ENCODE measurements around the gene PAK1.

The PAK1 gene

GRCh38 chr11:77428598-77428997 is 45.3 kb downstream of the PAK1 start:
- no peak for TF ChIP-seq CTCF (IDR thresholded peaks at IDR 0.05; ENCODE audit: borderline replicate concordance, insufficient read depth, low read depth, low read length)
- no peak overlapping the region for H3K4me3 ChIP-seq (ENCODE audit: low read depth, low read length)

GRCh38 chr11:77425346-77425745 is 48.5 kb downstream of the PAK1 start:
- TF ChIP-seq CTCF (IDR thresholded peaks at IDR 0.05; ENCODE audit: borderline replicate concordance, insufficient read depth, low read depth, low read length): no peak
- no peak overlapping the region for H3K4me3 ChIP-seq (ENCODE audit: low read depth, low read length)

- TF ChIP-seq CTCF (IDR thresholded peaks at IDR 0.05; ENCODE audit: borderline replicate concordance, insufficient read depth, low read depth, low read length): no peak
- H3K4me3 ChIP-seq (ENCODE audit: low read depth, low read length): no peak overlapping the region
Observed at GRCh38 chr11:77424644-77425043, 49.2 kb downstream of the PAK1 start.

- H3K4me3 ChIP-seq (ENCODE audit: low read depth, low read length): no peak overlapping the region
- TF ChIP-seq CTCF (IDR thresholded peaks at IDR 0.05; ENCODE audit: borderline replicate concordance, insufficient read depth, low read depth, low read length): no peak
Observed at GRCh38 chr11:77423624-77424023, 50.3 kb downstream of the PAK1 start.

- no peak overlapping the region for H3K4me3 ChIP-seq (ENCODE audit: low read depth, low read length)
- TF ChIP-seq CTCF (IDR thresholded peaks at IDR 0.05; ENCODE audit: borderline replicate concordance, insufficient read depth, low read depth, low read length): no peak
Observed at GRCh38 chr11:77422687-77423086, 51.2 kb downstream of the PAK1 start.

- H3K4me3 ChIP-seq (ENCODE audit: low read depth, low read length): no peak overlapping the region
- TF ChIP-seq CTCF (IDR thresholded peaks at IDR 0.05; ENCODE audit: borderline replicate concordance, insufficient read depth, low read depth, low read length): no peak
Observed at GRCh38 chr11:77421041-77421723, 52.7 kb downstream of the PAK1 start.

- no peak overlapping the region for H3K4me3 ChIP-seq (ENCODE audit: low read depth, low read length)
- no peak for TF ChIP-seq CTCF (IDR thresholded peaks at IDR 0.05; ENCODE audit: borderline replicate concordance, insufficient read depth, low read depth, low read length)
Observed at GRCh38 chr11:77418971-77419597, 54.8 kb downstream of the PAK1 start.
